Measurements from ENCODE around the gene UNC5CL. TPM values are rescaled to one million over a fixed set of nuclear protein-coding genes. Genes with fewer than 3 reads are reported as not detected.

Gene UNC5CL
- total RNA-seq, 1 donor: under 0.01 TPM

- TF ChIP-seq CTCF (IDR thresholded peaks at IDR 0.05; ENCODE audit: insufficient read depth, low read depth, low read length): no peak
- DNase-seq (ENCODE audit: low read depth): no peak
- no peak overlapping the region for H3K4me3 ChIP-seq (ENCODE audit: low read depth, low read length)
Measured at GRCh38 chr6:41040940-41041536, 2.0 kb upstream of the UNC5CL start.

- H3K4me3 ChIP-seq (ENCODE audit: low read depth, low read length): no peak overlapping the region
- no peak for DNase-seq (ENCODE audit: low read depth)
- no peak for TF ChIP-seq CTCF (IDR thresholded peaks at IDR 0.05; ENCODE audit: insufficient read depth, low read depth, low read length)
Measured at GRCh38 chr6:41040101-41040939, 1.3 kb upstream of the UNC5CL start.

GRCh38 chr6:41038205-41038604, 816 bp downstream of the UNC5CL start:
- no peak overlapping the region for H3K4me3 ChIP-seq (ENCODE audit: low read depth, low read length)
- no peak for TF ChIP-seq CTCF (IDR thresholded peaks at IDR 0.05; ENCODE audit: insufficient read depth, low read depth, low read length)
- no peak for DNase-seq (ENCODE audit: low read depth)

GRCh38 chr6:41037107-41037900, 1.7 kb downstream of the UNC5CL start:
- DNase-seq (ENCODE audit: low read depth): no peak
- TF ChIP-seq CTCF (IDR thresholded peaks at IDR 0.05; ENCODE audit: insufficient read depth, low read depth, low read length): no peak
- H3K4me3 ChIP-seq (ENCODE audit: low read depth, low read length): no peak overlapping the region

- TF ChIP-seq CTCF (IDR thresholded peaks at IDR 0.05; ENCODE audit: insufficient read depth, low read depth, low read length): no peak
- no peak overlapping the region for H3K4me3 ChIP-seq (ENCODE audit: low read depth, low read length)
- no peak for DNase-seq (ENCODE audit: low read depth)
Measured at GRCh38 chr6:41036601-41037000, 2.4 kb downstream of the UNC5CL start.

GRCh38 chr6:41036186-41036585, 2.8 kb downstream of the UNC5CL start:
- DNase-seq (ENCODE audit: low read depth): no peak
- no peak overlapping the region for H3K4me3 ChIP-seq (ENCODE audit: low read depth, low read length)
- TF ChIP-seq CTCF (IDR thresholded peaks at IDR 0.05; ENCODE audit: insufficient read depth, low read depth, low read length): no peak

Data from fibroblast of villous mesenchyme (primary cell).